Immature natural killer cell (primary cell): ENCODE results near the gene TNNT2. TPM values are rescaled to one million over a fixed set of nuclear protein-coding genes. Genes with fewer than 3 reads are reported as not detected.

Experiments
- DNase-seq, 3 donors: peaks; one replicate each; pipeline ENCODE4 v3.0.0; 2022; ENCODE audit warnings: mixed read lengths in 1 of 3
- H3K27ac Mint-ChIP-seq, 6 donors: one replicate each; pipeline ENCODE4 v1.8.0; 2020; ENCODE audit warnings: mixed read lengths in 6 of 6, mild to moderate bottlenecking in 5 of 6, inconsistent platforms in 4 of 6, moderate library complexity in 3 of 6
- H3K27me3 Mint-ChIP-seq, 3 donors: one replicate each; pipeline ENCODE4 v1.8.0; 2020 to 2021; ENCODE audit warnings: low read depth in 3 of 3, mild to moderate bottlenecking in 3 of 3, mixed read lengths in 3 of 3, moderate library complexity in 3 of 3, inconsistent platforms in 1 of 3
- H3K36me3 Mint-ChIP-seq, 3 donors: one replicate each; pipeline ENCODE4 v1.8.0; 2020; ENCODE audit warnings: mixed read lengths in 3 of 3, inconsistent platforms in 2 of 3, mild to moderate bottlenecking in 2 of 3
- H3K4me1 Mint-ChIP-seq, 2 donors: one replicate each; pipeline ENCODE4 v1.8.0; 2020; ENCODE audit warnings: inconsistent platforms in 2 of 2, mild to moderate bottlenecking in 2 of 2, mixed read lengths in 2 of 2, moderate library complexity in 1 of 2
- H3K4me3 Mint-ChIP-seq, 5 donors: one replicate each; pipeline ENCODE4 v1.8.0; 2020; ENCODE audit warnings: mild to moderate bottlenecking in 5 of 5, mixed read lengths in 5 of 5, inconsistent platforms in 3 of 5, moderate library complexity in 3 of 5
- H3K9me3 Mint-ChIP-seq, 6 donors: one replicate each; pipeline ENCODE4 v1.8.0; 2020; ENCODE audit warnings: mild to moderate bottlenecking in 6 of 6, mixed read lengths in 6 of 6, inconsistent platforms in 4 of 6, moderate library complexity in 3 of 6
- polyA plus RNA-seq, 3 donors: library from polyadenylated mRNA; unstranded; fragments of 300-500 nt; fragmentation: Illumina TruSeq; gene quantifications; one replicate each; pipeline ENCODE4 v1.2.3, GENCODE V29; 2021

Gene TNNT2
- polyA plus RNA-seq, 3 donors from 2014 or later, result not detected

DNA sequence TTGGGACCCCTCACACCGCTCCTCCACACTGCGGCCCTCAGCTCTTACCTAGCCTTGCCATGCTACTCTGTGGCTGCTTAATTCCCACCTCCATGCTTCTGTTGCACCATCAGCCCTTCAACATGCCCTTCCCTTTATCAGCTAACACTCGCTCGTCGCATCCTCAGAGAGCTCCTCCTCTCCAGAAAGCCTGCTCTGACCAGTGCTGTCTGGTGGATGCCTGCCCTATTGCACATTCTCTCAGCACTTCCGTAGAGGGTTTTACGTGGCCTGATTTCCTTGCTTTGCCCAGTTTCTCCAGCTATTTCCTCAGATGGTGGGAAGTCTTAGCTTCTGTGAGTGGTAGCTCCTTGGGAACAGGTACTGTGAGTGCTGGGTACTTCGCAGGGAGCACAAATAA is 32.0 kb upstream of the TNNT2 start:
- no peak for DNase-seq
- no peak overlapping the region for H3K4me3 Mint-ChIP-seq
- H3K4me1 Mint-ChIP-seq, result no peaks in the 10 kb centered on the region
- H3K27ac Mint-ChIP-seq, result no peak overlapping the region
- H3K9me3 Mint-ChIP-seq, result no peaks in the 10 kb centered on the region
- H3K27me3 Mint-ChIP-seq, result peaks cover 3 to 6% (median 6%) of the 10 kb centered on the region in 3 donors
- no peaks in the 10 kb centered on the region for H3K36me3 Mint-ChIP-seq

DNA sequence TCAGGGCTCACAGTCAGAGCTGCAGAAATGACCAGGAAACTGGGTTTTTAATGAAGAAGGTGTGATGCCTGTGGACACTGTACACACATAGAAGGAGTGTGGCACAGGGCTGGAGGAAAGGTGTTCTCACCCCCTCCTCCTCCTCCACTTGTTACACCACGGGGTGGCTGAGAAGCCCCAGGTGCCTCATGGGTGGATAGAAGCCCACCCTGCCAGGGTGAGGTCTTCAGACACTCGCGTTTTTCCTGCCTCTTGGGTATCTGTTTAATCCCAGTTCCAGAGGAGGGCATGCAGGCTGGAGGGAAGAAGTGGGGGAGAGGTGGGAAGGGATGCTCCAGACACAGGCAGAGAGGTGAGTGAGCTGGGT is 31.3 kb upstream of the TNNT2 start:
- H3K36me3 Mint-ChIP-seq, result no peaks in the 10 kb centered on the region
- no peaks in the 10 kb centered on the region for H3K4me1 Mint-ChIP-seq
- H3K27me3 Mint-ChIP-seq, result peaks cover 3 to 6% (median 6%) of the 10 kb centered on the region in 3 donors
- no peak overlapping the region for H3K27ac Mint-ChIP-seq
- H3K9me3 Mint-ChIP-seq, result no peaks in the 10 kb centered on the region
- no peak overlapping the region for H3K4me3 Mint-ChIP-seq
- no peak for DNase-seq

GRCh38 chr1:201408176-201408833 is 30.8 kb upstream of the TNNT2 start:
- H3K27ac Mint-ChIP-seq, result no peak overlapping the region
- no peak overlapping the region for H3K4me3 Mint-ChIP-seq
- H3K36me3 Mint-ChIP-seq, result no peaks in the 10 kb centered on the region
- H3K9me3 Mint-ChIP-seq, result no peaks in the 10 kb centered on the region
- no peaks in the 10 kb centered on the region for H3K4me1 Mint-ChIP-seq
- H3K27me3 Mint-ChIP-seq, result peaks cover 3 to 6% (median 6%) of the 10 kb centered on the region in 3 donors
- peak; percentile 38 to 54 (median 48) for DNase-seq

GRCh38 chr1:201406831-201407406 is 29.4 kb upstream of the TNNT2 start:
- Mint-ChIP-seq H3K4me1 (no peaks in the 10 kb centered on the region), H3K27ac (no peak overlapping the region)

GRCh38 chr1:201405484-201405831 is 28.0 kb upstream of the TNNT2 start:
- Mint-ChIP-seq H3K27ac (no peak overlapping the region), H3K4me1 (no peaks in the 10 kb centered on the region), H3K4me3 (no peak overlapping the region), H3K27me3 (peaks cover 3 to 6% (median 6%) of the 10 kb centered on the region in 3 donors), H3K36me3 (no peaks in the 10 kb centered on the region), H3K9me3 (no peaks in the 10 kb centered on the region)
- DNase-seq, result no peak

More at GRCh38 chr1:201406831-201407406, 29.4 kb upstream of the TNNT2 start:
- Mint-ChIP-seq H3K9me3 (no peaks in the 10 kb centered on the region), H3K4me3 (no peak overlapping the region), H3K27me3 (peaks cover 2 to 4% (median 3%) of the 10 kb centered on the region in 3 donors), H3K36me3 (no peaks in the 10 kb centered on the region)
- no peak for DNase-seq

GRCh38 chr1:201404722-201405483 is 27.4 kb upstream of the TNNT2 start:
- peaks cover 6 to 7% (median 6%) of the 10 kb centered on the region in 3 donors for H3K27me3 Mint-ChIP-seq
- DNase-seq, result no peak
- no peaks in the 10 kb centered on the region for H3K9me3 Mint-ChIP-seq
- H3K4me3 Mint-ChIP-seq, result no peak overlapping the region
- H3K4me1 Mint-ChIP-seq, result no peaks in the 10 kb centered on the region
- H3K27ac Mint-ChIP-seq, result no peak overlapping the region
- H3K36me3 Mint-ChIP-seq, result no peaks in the 10 kb centered on the region

- Mint-ChIP-seq H3K4me3 (no peak overlapping the region), H3K4me1 (no peaks in the 10 kb centered on the region), H3K27ac (no peak overlapping the region), H3K9me3 (no peaks in the 10 kb centered on the region), H3K27me3 (peaks cover 6 to 7% (median 6%) of the 10 kb centered on the region in 3 donors), H3K36me3 (no peaks in the 10 kb centered on the region)
- no peak for DNase-seq
These were observed 26.6 kb upstream of the TNNT2 start for GRCh38 chr1:201404055-201404454.

DNA sequence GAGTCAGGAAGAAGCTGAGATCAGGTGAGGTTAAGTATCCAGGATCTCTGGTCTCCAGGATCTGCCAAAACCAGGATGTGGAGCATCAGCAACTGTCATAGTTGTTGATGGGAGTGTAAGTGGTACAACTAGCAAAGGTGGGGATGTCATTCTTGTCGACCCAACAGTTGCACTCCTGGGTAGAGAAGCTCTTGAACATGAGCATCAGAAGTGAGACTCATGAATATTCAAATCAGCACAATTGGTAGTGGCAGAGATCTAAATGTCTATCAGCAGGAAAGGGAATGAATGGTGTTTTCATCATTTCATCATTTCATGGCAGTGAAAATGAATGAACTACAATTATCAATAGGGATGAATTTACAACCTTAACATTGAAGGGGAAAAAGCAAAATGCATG is 25.9 kb upstream of the TNNT2 start:
- H3K4me3 Mint-ChIP-seq, result no peak overlapping the region
- no peaks in the 10 kb centered on the region for H3K36me3 Mint-ChIP-seq
- H3K27ac Mint-ChIP-seq, result no peak overlapping the region

GRCh38 chr1:201401700-201402099 is 24.2 kb upstream of the TNNT2 start:
- Mint-ChIP-seq H3K9me3 (no peaks in the 10 kb centered on the region), H3K4me3 (no peak overlapping the region), H3K36me3 (no peaks in the 10 kb centered on the region), H3K27me3 (peaks cover 6 to 21% (median 7%) of the 10 kb centered on the region in 3 donors), H3K27ac (no peak overlapping the region), H3K4me1 (no peaks in the 10 kb centered on the region)
- DNase-seq, result no peak

More for the DNA sequence above, 25.9 kb upstream of the TNNT2 start:
- Mint-ChIP-seq H3K9me3 (no peaks in the 10 kb centered on the region), H3K27me3 (peaks cover 5 to 13% (median 6%) of the 10 kb centered on the region in 3 donors), H3K4me1 (no peaks in the 10 kb centered on the region)
- no peak for DNase-seq

GRCh38 chr1:201400852-201401230 is 23.4 kb upstream of the TNNT2 start:
- Mint-ChIP-seq H3K27me3 (peaks cover 4 to 21% (median 7%) of the 10 kb centered on the region in 3 donors), H3K36me3 (no peaks in the 10 kb centered on the region), H3K9me3 (no peaks in the 10 kb centered on the region), H3K27ac (no peak overlapping the region), H3K4me1 (no peaks in the 10 kb centered on the region), H3K4me3 (no peak overlapping the region)
- DNase-seq, result no peak

DNA sequence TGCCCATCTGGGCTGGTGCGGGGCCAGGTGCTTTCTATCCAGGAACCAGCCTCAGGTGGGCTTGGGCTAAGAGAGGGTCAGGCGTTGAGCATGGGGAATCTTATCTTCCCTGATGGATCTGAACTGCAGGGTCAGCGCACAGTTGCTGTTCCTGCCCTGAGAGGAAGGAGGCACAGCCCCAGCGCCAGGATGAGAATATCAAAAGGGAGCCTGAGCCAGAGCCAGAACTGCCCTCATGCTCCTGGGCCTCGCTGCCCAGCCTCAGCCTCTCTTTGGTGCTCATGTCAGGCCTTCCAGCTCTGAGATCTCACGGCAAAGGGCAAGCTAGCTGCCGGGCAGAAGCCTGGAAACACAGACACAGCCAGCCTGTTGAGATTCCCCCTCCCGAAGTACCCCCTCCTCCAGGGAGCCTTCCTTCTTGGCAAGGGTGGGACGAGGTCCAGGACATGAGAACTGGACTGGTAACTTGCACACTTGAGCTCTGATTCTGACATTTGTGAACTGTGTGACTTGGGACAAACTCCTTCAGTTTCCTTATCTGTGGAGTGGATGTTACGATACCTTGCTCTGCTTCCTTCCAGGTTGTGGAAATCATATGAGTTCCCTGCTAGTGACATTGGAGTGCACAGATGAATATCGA is 22.9 kb upstream of the TNNT2 start:
- H3K4me1 Mint-ChIP-seq, result no peaks in the 10 kb centered on the region
- no peaks in the 10 kb centered on the region for H3K9me3 Mint-ChIP-seq
- H3K36me3 Mint-ChIP-seq, result no peaks in the 10 kb centered on the region
- no peak overlapping the region for H3K27ac Mint-ChIP-seq
- H3K4me3 Mint-ChIP-seq, result no peak overlapping the region
- DNase-seq, result no peak
- peaks cover 3 to 21% (median 7%) of the 10 kb centered on the region in 3 donors for H3K27me3 Mint-ChIP-seq

DNA sequence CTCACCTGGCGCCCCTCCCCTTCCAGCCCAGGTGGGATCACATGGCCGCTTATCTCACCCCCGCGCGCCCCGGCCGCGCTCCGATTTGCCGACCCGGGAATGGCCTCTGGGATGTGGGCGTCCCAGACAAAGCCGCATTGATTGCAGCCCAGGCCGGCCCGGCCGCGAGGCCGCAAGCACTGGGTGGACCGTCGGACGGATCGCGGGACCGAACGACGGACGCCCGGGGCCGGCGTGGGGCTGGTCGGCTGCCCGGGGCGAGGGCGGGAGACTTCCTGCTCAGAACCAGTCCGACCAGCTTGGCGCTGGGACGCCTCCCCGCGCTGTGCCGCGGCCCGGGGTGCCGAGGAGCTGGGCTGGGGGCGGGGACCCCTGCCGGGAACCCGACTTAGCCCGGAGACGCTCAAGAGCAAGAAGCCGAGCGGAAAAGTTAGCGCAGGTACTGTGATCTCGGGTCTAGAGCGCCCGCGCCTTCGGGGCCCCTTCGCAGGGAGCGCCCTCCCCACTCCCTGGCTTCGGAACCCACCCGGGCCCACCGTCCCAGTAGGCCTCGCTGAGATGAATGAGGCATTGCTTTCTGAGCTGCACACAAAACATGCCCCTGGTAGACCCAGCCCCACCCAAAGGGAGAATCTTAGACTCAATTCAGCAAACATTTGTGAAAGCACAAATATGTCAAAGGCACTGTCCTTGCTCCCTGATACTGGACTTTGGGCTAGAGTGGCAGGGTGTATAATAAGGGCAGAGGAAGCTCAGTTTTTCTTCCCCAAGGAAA is 22.1 kb upstream of the TNNT2 start:
- Mint-ChIP-seq H3K27ac (no peak overlapping the region), H3K27me3 (peaks cover 3 to 21% (median 7%) of the 10 kb centered on the region in 3 donors), H3K9me3 (no peaks in the 10 kb centered on the region), H3K36me3 (no peaks in the 10 kb centered on the region), H3K4me3 (no peak overlapping the region), H3K4me1 (no peaks in the 10 kb centered on the region)
- DNase-seq, result no peak

DNA sequence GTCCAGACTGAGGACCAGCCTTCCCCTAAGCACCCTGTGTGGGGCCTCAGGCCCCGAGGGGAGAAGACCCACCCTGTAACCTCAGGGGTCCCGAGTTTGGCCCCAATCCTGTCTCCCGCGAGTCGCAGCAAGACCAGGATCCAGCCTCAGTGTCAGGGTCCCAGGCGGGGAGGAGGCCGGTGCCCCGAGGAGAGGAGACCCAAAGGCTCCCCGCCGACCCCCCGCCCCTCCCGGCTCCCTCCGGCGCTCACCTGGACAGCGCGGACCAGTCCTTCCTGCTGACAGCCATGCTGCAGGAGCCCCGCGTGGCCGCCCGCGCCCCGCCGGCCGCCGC is 21.5 kb upstream of the TNNT2 start, which contains the start of gene LAD1:
Gene LAD1, minus strand, starts transcription at position 307 of the 334 bp plus-strand sequence. Its CDS starts 18 bp downstream, at position 289.
- no peaks in the 10 kb centered on the region for H3K9me3 Mint-ChIP-seq
- no peak within 1 kb of the TSS for H3K4me3 Mint-ChIP-seq
- H3K36me3 Mint-ChIP-seq, result no peaks in the 10 kb centered on the region
- H3K4me1 Mint-ChIP-seq, result no peaks in the 10 kb centered on the region
- no peak for DNase-seq
- H3K27ac Mint-ChIP-seq, result no peak within 1 kb of the TSS
- peaks cover 3 to 21% (median 7%) of the 10 kb centered on the region in 3 donors for H3K27me3 Mint-ChIP-seq
